ENCODE measurements around the gene PFKFB3. TPM values are rescaled to one million over a fixed set of nuclear protein-coding genes. Genes with fewer than 3 reads are reported as not detected.
A peak's percentile ranks its signal among the peaks of the same experiment; 100 is the strongest.

The PFKFB3 gene
- total RNA-seq, 2 donors from 2014 or later, result 31.2 to 34.5 TPM

GRCh38 chr10:6223981-6224380 lies 21.2 kb downstream of the PFKFB3 start:
- Histone ChIP-seq H3K36me3 (ENCODE audit: control insufficient read depth, insufficient read depth, low read length) (peaks cover 80% of the 10 kb centered on the region), H3K4me3 (ENCODE audit: low read length) (no peak overlapping the region), H3K27ac (ENCODE audit: low read depth, low read length) (no peak overlapping the region), H3K9ac (ENCODE audit: extremely low read depth, low read length, poor library complexity, severe bottlenecking) (no peak overlapping the region), H3K27me3 (ENCODE audit: control insufficient read depth, insufficient read depth, low read length, poor library complexity, severe bottlenecking) (no peaks in the 10 kb centered on the region), H3K4me1 (ENCODE audit: control insufficient read depth, insufficient read depth, low read length) (no peaks in the 10 kb centered on the region), H3K9me3 (ENCODE audit: control insufficient read depth, low read length) (no peaks in the 10 kb centered on the region)
- H3K9me3 Mint-ChIP-seq, result no peaks in the 10 kb centered on the region
- H3K4me1 Mint-ChIP-seq, result no peaks in the 10 kb centered on the region
- DNase-seq, result no peak
- WGBS, 2 experiments (ENCODE audit: insufficient coverage in 1 of 2, insufficient read length in 1 of 2), result 94 to 100% methylated on average over 11 to 14 of the region's 14 CpGs
- no peak overlapping the region for H3K4me3 Mint-ChIP-seq
- H3K36me3 Mint-ChIP-seq (ENCODE audit: low read depth), result peaks cover 75% of the 10 kb centered on the region
- no peak overlapping the region for H3K27ac Mint-ChIP-seq
- TF ChIP-seq, protein P1, sequence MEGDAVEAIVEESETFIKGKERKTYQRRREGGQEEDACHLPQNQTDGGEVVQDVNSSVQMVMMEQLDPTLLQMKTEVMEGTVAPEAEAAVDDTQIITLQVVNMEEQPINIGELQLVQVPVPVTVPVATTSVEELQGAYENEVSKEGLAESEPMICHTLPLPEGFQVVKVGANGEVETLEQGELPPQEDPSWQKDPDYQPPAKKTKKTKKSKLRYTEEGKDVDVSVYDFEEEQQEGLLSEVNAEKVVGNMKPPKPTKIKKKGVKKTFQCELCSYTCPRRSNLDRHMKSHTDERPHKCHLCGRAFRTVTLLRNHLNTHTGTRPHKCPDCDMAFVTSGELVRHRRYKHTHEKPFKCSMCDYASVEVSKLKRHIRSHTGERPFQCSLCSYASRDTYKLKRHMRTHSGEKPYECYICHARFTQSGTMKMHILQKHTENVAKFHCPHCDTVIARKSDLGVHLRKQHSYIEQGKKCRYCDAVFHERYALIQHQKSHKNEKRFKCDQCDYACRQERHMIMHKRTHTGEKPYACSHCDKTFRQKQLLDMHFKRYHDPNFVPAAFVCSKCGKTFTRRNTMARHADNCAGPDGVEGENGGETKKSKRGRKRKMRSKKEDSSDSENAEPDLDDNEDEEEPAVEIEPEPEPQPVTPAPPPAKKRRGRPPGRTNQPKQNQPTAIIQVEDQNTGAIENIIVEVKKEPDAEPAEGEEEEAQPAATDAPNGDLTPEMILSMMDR (conservative IDR thresholded peaks at IDR 0.05), result no peak
- H3K27me3 Mint-ChIP-seq (ENCODE audit: insufficient read depth), result no peaks in the 10 kb centered on the region

DNA sequence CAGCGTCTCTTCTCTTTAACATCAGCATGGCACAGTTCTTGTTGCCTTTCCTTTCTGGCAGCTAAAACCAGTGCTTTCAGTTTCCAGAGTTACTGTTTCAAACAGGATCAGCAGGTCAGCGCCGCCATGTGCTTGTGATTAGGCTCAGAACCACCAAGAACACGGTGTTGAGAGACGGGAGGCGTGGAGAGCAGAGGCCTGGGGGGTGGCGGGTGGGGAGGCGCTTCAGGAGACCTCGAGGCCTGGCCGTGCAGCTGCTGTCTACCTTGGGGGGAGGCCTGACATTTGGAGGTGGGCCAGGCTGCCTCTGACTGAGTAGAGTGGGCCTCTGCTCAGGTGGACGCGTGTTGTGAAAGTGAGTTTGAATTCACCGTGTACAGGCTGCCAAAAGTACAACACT lies 22.0 kb downstream of the PFKFB3 start:
- H3K9me3 Mint-ChIP-seq, result no peaks in the 10 kb centered on the region
- 94 to 95% methylated on average over 12 to 13 of the region's 13 CpGs for WGBS, 2 experiments (ENCODE audit: insufficient coverage in 1 of 2, insufficient read length in 1 of 2)
- no peaks in the 10 kb centered on the region for H3K9me3 ChIP-seq (ENCODE audit: control insufficient read depth, low read length)
- no peak overlapping the region for H3K27ac Mint-ChIP-seq
- no peak overlapping the region for H3K4me3 Mint-ChIP-seq
- no peaks in the 10 kb centered on the region for H3K27me3 Mint-ChIP-seq (ENCODE audit: insufficient read depth)
- H3K4me1 Mint-ChIP-seq, result no peaks in the 10 kb centered on the region
- H3K36me3 Mint-ChIP-seq (ENCODE audit: low read depth), result peaks cover 73% of the 10 kb centered on the region
- H3K36me3 ChIP-seq (ENCODE audit: control insufficient read depth, insufficient read depth, low read length), result peaks cover 76% of the 10 kb centered on the region
- no peaks in the 10 kb centered on the region for H3K4me1 ChIP-seq (ENCODE audit: control insufficient read depth, insufficient read depth, low read length)
- DNase-seq, result no peak
- H3K27ac ChIP-seq (ENCODE audit: low read depth, low read length), result no peak overlapping the region
- TF ChIP-seq, protein P1 (conservative IDR thresholded peaks at IDR 0.05), result no peak
- H3K9ac ChIP-seq (ENCODE audit: extremely low read depth, low read length, poor library complexity, severe bottlenecking), result no peak overlapping the region
- H3K4me3 ChIP-seq (ENCODE audit: low read length), result no peak overlapping the region
- H3K27me3 ChIP-seq (ENCODE audit: control insufficient read depth, insufficient read depth, low read length, poor library complexity, severe bottlenecking), result no peaks in the 10 kb centered on the region

GRCh38 chr10:6225263-6225814 lies 22.6 kb downstream of the PFKFB3 start:
- no peaks in the 10 kb centered on the region for H3K27me3 Mint-ChIP-seq (ENCODE audit: insufficient read depth)
- no peaks in the 10 kb centered on the region for H3K9me3 Mint-ChIP-seq
- no peak overlapping the region for H3K4me3 ChIP-seq (ENCODE audit: low read length)
- H3K36me3 ChIP-seq (ENCODE audit: control insufficient read depth, insufficient read depth, low read length), result peaks cover 77% of the 10 kb centered on the region
- H3K4me1 ChIP-seq (ENCODE audit: control insufficient read depth, insufficient read depth, low read length), result no peaks in the 10 kb centered on the region
- H3K36me3 Mint-ChIP-seq (ENCODE audit: low read depth), result peaks cover 76% of the 10 kb centered on the region
- no peak overlapping the region for H3K27ac ChIP-seq (ENCODE audit: low read depth, low read length)
- no peak overlapping the region for H3K9ac ChIP-seq (ENCODE audit: extremely low read depth, low read length, poor library complexity, severe bottlenecking)
- 91 to 93% methylated on average over 6 to 15 of the region's 15 CpGs for WGBS, 2 experiments (ENCODE audit: insufficient coverage in 1 of 2, insufficient read length in 1 of 2)
- H3K27ac Mint-ChIP-seq, result peak overlapping the region; percentile 56
- no peak for DNase-seq
- no peak overlapping the region for H3K4me3 Mint-ChIP-seq
- TF ChIP-seq, protein P1 (conservative IDR thresholded peaks at IDR 0.05), result no peak
- no peaks in the 10 kb centered on the region for H3K27me3 ChIP-seq (ENCODE audit: control insufficient read depth, insufficient read depth, low read length, poor library complexity, severe bottlenecking)
- no peaks in the 10 kb centered on the region for H3K9me3 ChIP-seq (ENCODE audit: control insufficient read depth, low read length)
- H3K4me1 Mint-ChIP-seq, result no peaks in the 10 kb centered on the region
